Esophagus (tissue), 2 donors: ENCODE measurements around the gene MYOG. TPM values are rescaled to one million over a fixed set of nuclear protein-coding genes. Genes with fewer than 3 reads are reported as not detected.

Experiments used
- H3K27ac ChIP-seq, 2 donors: one replicate each; pipeline ENCODE4 v1.5.1; 2013; ENCODE audit warnings: low read depth in 2 of 2, mild to moderate bottlenecking in 2 of 2, inconsistent platforms in 1 of 2, low read length in 1 of 2, moderate library complexity in 1 of 2
- H3K27me3 ChIP-seq, 2 donors: one replicate each; pipeline ENCODE4 v1.6.1; 2013; ENCODE audit warnings: low read length in 2 of 2, control low read depth in 1 of 2, mild to moderate bottlenecking in 1 of 2; ENCODE audit not compliant: insufficient read depth in 2 of 2, control insufficient read depth in 1 of 2
- H3K36me3 ChIP-seq, 2 donors: one replicate each; pipeline ENCODE4 v1.6.1; 2013; ENCODE audit warnings: low read length in 1 of 2; ENCODE audit not compliant: control insufficient read depth in 2 of 2, insufficient read depth in 2 of 2
- H3K4me1 ChIP-seq, 2 donors: one replicate each; pipeline ENCODE4 v1.6.1; 2013; ENCODE audit warnings: low read length in 1 of 2; ENCODE audit not compliant: control insufficient read depth in 2 of 2, insufficient read depth in 2 of 2
- H3K4me3 ChIP-seq, 2 donors: one replicate each; pipeline ENCODE4 v1.5.1; 2013; ENCODE audit warnings: low read length in 2 of 2, mild to moderate bottlenecking in 2 of 2, low read depth in 1 of 2, moderate library complexity in 1 of 2
- H3K9me3 ChIP-seq, 2 donors: one replicate each; pipeline ENCODE4 v1.6.1; 2013; ENCODE audit warnings: mild to moderate bottlenecking in 2 of 2, low read depth in 1 of 2, low read length in 1 of 2, moderate library complexity in 1 of 2; ENCODE audit not compliant: control insufficient read depth in 2 of 2, insufficient read depth in 1 of 2
- WGBS, 2 donors: extraction: QIAGEN DNeasy Blood & Tissue Kit; methylation state at CpG; one replicate each; pipeline ENCODE4 v1.1.7; 2013; 5-methylcytosine and 5-hydroxymethylcytosine counted together
- polyA plus RNA-seq, 2 donors: library from polyadenylated mRNA; stranded (reverse); fragments of 200-250 nt; gene quantifications; one replicate each; pipeline ENCODE4 v1.2.3, GENCODE V29; 2013
- donor health status: healthy with polysubstance abuse.
- donor health status: Bipolar disorder and iron deficiency.

Gene MYOG
- polyA plus RNA-seq, 2 donors, result not detected

DNA sequence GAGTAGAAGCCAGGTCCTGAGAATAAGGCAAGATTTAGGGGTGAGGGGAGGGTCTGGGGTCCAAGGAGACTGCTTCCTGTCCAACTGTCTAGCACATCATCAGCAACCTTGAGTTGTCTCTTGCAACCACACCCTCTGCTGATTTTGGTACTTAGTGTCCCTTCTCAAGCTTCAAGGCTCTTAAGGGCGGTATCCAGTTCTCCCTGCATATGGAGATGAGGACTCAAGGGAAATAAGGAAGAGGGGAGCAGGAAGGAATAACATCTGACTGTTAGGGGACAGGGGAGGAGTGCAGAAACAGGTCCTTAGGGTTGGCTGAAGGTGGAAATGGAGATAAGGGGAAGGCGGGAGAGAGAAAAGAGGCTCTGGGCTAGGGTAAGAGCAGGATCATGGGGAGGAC lies 12.3 kb downstream of the MYOG start:
- Histone ChIP-seq H3K27me3 (peaks cover 3 to 8% of the 10 kb centered on the region in 2 donors), H3K36me3 (no peaks in the 10 kb centered on the region), H3K4me3 (no peak overlapping the region), H3K9me3 (no peaks in the 10 kb centered on the region), H3K4me1 (peaks cover 7% of the 10 kb centered on the region in 2 donors), H3K27ac (no peak overlapping the region)
- 93 to 96% methylated on average over 2 of the region's 2 CpGs for WGBS, 2 donors

DNA sequence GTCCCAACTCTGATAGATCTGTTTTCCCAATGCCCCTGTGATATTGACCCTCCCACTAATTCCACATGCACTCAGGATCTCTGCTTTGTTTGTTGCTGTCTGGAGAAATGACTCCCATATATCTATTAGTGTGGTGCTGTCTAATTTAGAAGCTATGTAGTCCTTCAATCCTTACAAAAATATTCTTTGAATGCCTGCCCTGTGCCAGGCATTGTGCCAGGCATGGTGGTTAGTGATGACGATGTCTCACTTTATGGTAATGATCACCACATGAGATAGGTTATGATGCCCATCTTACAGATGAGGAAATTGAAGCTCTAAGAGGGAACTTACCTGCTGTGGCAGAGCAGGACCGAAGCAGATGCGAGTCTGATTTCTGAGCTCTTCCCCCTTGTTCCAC lies 12.9 kb downstream of the MYOG start:
- no peaks in the 10 kb centered on the region for H3K36me3 ChIP-seq
- no peaks in the 10 kb centered on the region for H3K9me3 ChIP-seq
- 81 to 82% methylated on average over 3 of the region's 3 CpGs for WGBS, 2 donors
- peaks cover 7% of the 10 kb centered on the region in 2 donors for H3K4me1 ChIP-seq
- H3K27ac ChIP-seq, result no peak overlapping the region
- no peak overlapping the region for H3K4me3 ChIP-seq
- H3K27me3 ChIP-seq, result peaks cover 3 to 8% of the 10 kb centered on the region in 2 donors

GRCh38 chr1:203072002-203072602 lies 13.7 kb downstream of the MYOG start:
- Histone ChIP-seq H3K27me3 (peaks cover 3 to 8% of the 10 kb centered on the region in 2 donors), H3K27ac (no peak overlapping the region), H3K4me3 (no peak overlapping the region), H3K4me1 (peaks cover 7% of the 10 kb centered on the region in 2 donors), H3K9me3 (no peaks in the 10 kb centered on the region), H3K36me3 (no peaks in the 10 kb centered on the region)
- WGBS, 2 donors, result 83 to 92% methylated on average over 7 of the region's 7 CpGs

GRCh38 chr1:203069030-203069747 lies 16.6 kb downstream of the MYOG start:
- H3K27ac ChIP-seq, result no peak overlapping the region
- H3K36me3 ChIP-seq, result no peaks in the 10 kb centered on the region
- no peaks in the 10 kb centered on the region for H3K9me3 ChIP-seq
- 13 to 28% methylated on average over 4 of the region's 4 CpGs for WGBS, 2 donors
- H3K27me3 ChIP-seq, result no peaks in the 10 kb centered on the region
- no peaks in the 10 kb centered on the region for H3K4me1 ChIP-seq
- H3K4me3 ChIP-seq, result no peak overlapping the region

DNA sequence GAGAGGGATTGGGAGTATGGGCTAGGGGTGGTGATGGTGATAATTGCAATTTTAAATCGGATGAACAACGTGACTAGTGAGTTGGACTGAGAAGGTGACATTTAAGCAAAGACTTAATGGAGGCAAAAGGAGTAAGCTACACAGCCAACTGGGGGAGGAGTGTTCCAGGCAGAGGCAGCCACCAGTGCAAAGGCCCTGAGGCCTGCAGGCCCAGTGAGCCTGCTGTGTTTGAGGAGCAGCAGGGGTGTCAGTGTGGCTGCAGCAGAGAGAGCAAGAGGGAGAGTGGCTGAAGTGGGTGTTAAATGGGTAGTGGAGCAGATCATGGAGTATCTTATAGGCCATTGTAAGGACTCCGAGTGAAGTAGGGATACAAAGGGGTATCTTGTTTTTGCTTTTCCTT lies 18.8 kb downstream of the MYOG start:
- WGBS, 2 donors, result 92 to 96% methylated on average over 3 of the region's 3 CpGs
- H3K4me3 ChIP-seq, result no peak overlapping the region
- no peaks in the 10 kb centered on the region for H3K9me3 ChIP-seq
- no peaks in the 10 kb centered on the region for H3K4me1 ChIP-seq
- no peaks in the 10 kb centered on the region for H3K27me3 ChIP-seq
- no peak overlapping the region for H3K27ac ChIP-seq
- no peaks in the 10 kb centered on the region for H3K36me3 ChIP-seq

- Histone ChIP-seq H3K4me3 (no peak overlapping the region), H3K27ac (no peak overlapping the region), H3K9me3 (no peaks in the 10 kb centered on the region), H3K4me1 (no peaks in the 10 kb centered on the region), H3K36me3 (no peaks in the 10 kb centered on the region), H3K27me3 (no peaks in the 10 kb centered on the region)
- WGBS, 2 donors, result 64 to 82% methylated on average over 2 of the region's 2 CpGs
Measured at GRCh38 chr1:203065986-203066385, 19.8 kb downstream of the MYOG start.

- Histone ChIP-seq H3K27ac (no peak overlapping the region), H3K4me1 (no peaks in the 10 kb centered on the region), H3K36me3 (no peaks in the 10 kb centered on the region), H3K4me3 (no peak overlapping the region), H3K27me3 (no peaks in the 10 kb centered on the region), H3K9me3 (no peaks in the 10 kb centered on the region)
- 79 to 86% methylated on average over 7 of the region's 7 CpGs for WGBS, 2 donors
Measured at GRCh38 chr1:203065191-203065590, 20.6 kb downstream of the MYOG start.

GRCh38 chr1:203063287-203063686 lies 22.5 kb downstream of the MYOG start:
- H3K27me3 ChIP-seq, result no peaks in the 10 kb centered on the region
- H3K4me3 ChIP-seq, result no peak overlapping the region
- no peaks in the 10 kb centered on the region for H3K9me3 ChIP-seq
- no peaks in the 10 kb centered on the region for H3K36me3 ChIP-seq
- 69 to 75% methylated on average over 8 of the region's 8 CpGs for WGBS, 2 donors
- H3K27ac ChIP-seq, result no peak overlapping the region
- no peaks in the 10 kb centered on the region for H3K4me1 ChIP-seq

- WGBS, 2 donors, result 95% methylated on average over 11 of the region's 11 CpGs
Measured at GRCh38 chr1:203060115-203060514, 25.7 kb downstream of the MYOG start.

GRCh38 chr1:203059485-203059884 lies 26.3 kb downstream of the MYOG start:
- Histone ChIP-seq H3K9me3 (no peaks in the 10 kb centered on the region), H3K27ac (no peak overlapping the region), H3K4me1 (no peaks in the 10 kb centered on the region), H3K4me3 (no peak overlapping the region), H3K27me3 (no peaks in the 10 kb centered on the region), H3K36me3 (no peaks in the 10 kb centered on the region)
- 74 to 81% methylated on average over 2 of the region's 2 CpGs for WGBS, 2 donors

More at GRCh38 chr1:203060115-203060514, 25.7 kb downstream of the MYOG start:
- Histone ChIP-seq H3K36me3 (no peaks in the 10 kb centered on the region), H3K27me3 (no peaks in the 10 kb centered on the region), H3K4me1 (no peaks in the 10 kb centered on the region), H3K27ac (no peak overlapping the region), H3K4me3 (no peak overlapping the region), H3K9me3 (no peaks in the 10 kb centered on the region)
